ENCODE measurements around the gene C14orf180. TPM values are rescaled to one million over a fixed set of nuclear protein-coding genes. Genes with fewer than 3 reads are reported as not detected.

The C14orf180 gene
- total and polyA plus RNA-seq, 2 donors from 2014 or later (not counting 2 experiments from before 2014, with no cell fraction given) = not detected

Other genes starting within 250 kb of the C14orf180 start
- not detected in 2 replicates for gene TMEM179, start 25.0 kb downstream of the C14orf180 start, total RNA-seq
- gene TMEM179, start 25.0 kb downstream of the C14orf180 start, polyA plus RNA-seq = not detected in 2 replicates
- 82.1 and 94.5 TPM in 2 replicates for gene INF2, start 109.9 kb downstream of the C14orf180 start, total RNA-seq
- 88.3 and 101 TPM in 2 replicates for gene INF2, start 109.9 kb downstream of the C14orf180 start, polyA plus RNA-seq
- 0.63 and 1.2 TPM in 2 replicates for gene ADSS1, start 144.5 kb downstream of the C14orf180 start, total RNA-seq
- 0.43 and 1.1 TPM in 2 replicates for gene ADSS1, start 144.5 kb downstream of the C14orf180 start, polyA plus RNA-seq
- 110 and 114 TPM in 2 replicates for gene SIVA1, start 173.4 kb downstream of the C14orf180 start, total RNA-seq
- gene SIVA1, start 173.4 kb downstream of the C14orf180 start, polyA plus RNA-seq = 182 and 190 TPM in 2 replicates
- 147 and 156 TPM in 2 replicates for gene AKT1, start 216.0 kb downstream of the C14orf180 start, total RNA-seq
- 113 and 123 TPM in 2 replicates for gene AKT1, start 216.0 kb downstream of the C14orf180 start, polyA plus RNA-seq
- 2.3 TPM in 2 replicates for gene ZBTB42, start 221.3 kb downstream of the C14orf180 start, total RNA-seq
- gene ZBTB42, start 221.3 kb downstream of the C14orf180 start, polyA plus RNA-seq = 1.8 and 1.9 TPM in 2 replicates

Measured in foreskin keratinocyte (primary cell).